GM12878 (cell line): ENCODE data around the gene CTNNBL1. TPM values are rescaled to one million over a fixed set of nuclear protein-coding genes. Genes with fewer than 3 reads are reported as not detected.

Experiments
- ATAC-seq: fragments of 200-7000 bp; cut with Tn5 transposase; 3 replicates; pipeline ENCODE4 v1.9.1; 2020; ENCODE audit warnings: mild to moderate bottlenecking, moderate library complexity
- BruUV-seq: library from RNA; stranded (reverse); fragments of 400-500 nt; replicated peaks from 2 replicates; lab custom pipeline; 2021; lab: Mats Ljungman, UMichigan
- CTCF ChIA-PET: fragments of 300-600 bp; sonication (Branson Sonifier 250); formaldehyde crosslinking; extraction: SDS; loops from one replicate; lab custom pipeline; 2021; ENCODE audit warnings: inconsistent platforms; lab: Yijun Ruan, JAX
- POLR2A ChIA-PET: fragments of 350-600 bp; formaldehyde crosslinking; extraction: SDS; loops from one replicate; lab custom pipeline; 2021; ENCODE audit warnings: inconsistent platforms; lab: Charles Lee
- RAD21 ChIA-PET: fragments of 300-600 bp; sonication (Branson Sonifier 250); formaldehyde crosslinking; loops from one replicate; lab custom pipeline; 2023; ENCODE audit warnings: antibody characterized with exemption; ENCODE audit not compliant: unreplicated experiment; lab: Charles Lee
- SMC1A ChIA-PET: fragments of 300-600 bp; sonication (Branson Sonifier 250); formaldehyde crosslinking; loops from one replicate; lab custom pipeline; 2023; ENCODE audit not compliant: unreplicated experiment, uncharacterized antibody; lab: Charles Lee
- DNase-seq: peaks from one replicate; pipeline ENCODE4 v3.0.0-alpha.2; 2011; ENCODE audit warnings: low read depth, low spot score
- FAIRE-seq: peaks from 3 replicates; lab custom pipeline; 2011; peaks lifted over from hg19 to GRCh38; lab: Jason Lieb, UNC
- H2AFZ ChIP-seq: 2 replicates; pipeline ENCODE4 v1.6.0; 2011; ENCODE audit warnings: low read depth, low read length, control low read depth; ENCODE audit not compliant: control insufficient read depth
- H3K27ac ChIP-seq: 2 replicates; pipeline ENCODE4 v1.5.1; 2011; ENCODE audit warnings: control low read depth; ENCODE audit not compliant: control insufficient read depth, insufficient read depth
- H3K27me3 ChIP-seq, 2 experiments: replicated peaks in 1 of 2; 2 replicates each; pipeline versions ENCODE4 v1.6.0 to v1.6.1; 2011; ENCODE audit warnings: low read length in 1 of 2; ENCODE audit not compliant: control insufficient read depth in 2 of 2, insufficient read depth in 2 of 2
- H3K36me3 ChIP-seq, 2 experiments: 2 replicates each; pipeline ENCODE4 v1.5.1; 2011; ENCODE audit warnings: low read length in 1 of 2; ENCODE audit not compliant: control insufficient read depth in 2 of 2, insufficient read depth in 2 of 2
- H3K4me1 ChIP-seq: 2 replicates; pipeline ENCODE4 v1.6.1; 2011; ENCODE audit warnings: mild to moderate bottlenecking, low read length, moderate library complexity, mixed read lengths; ENCODE audit not compliant: control insufficient read depth, insufficient read depth
- H3K4me2 ChIP-seq: 2 replicates; pipeline ENCODE4 v1.6.0; 2011; ENCODE audit warnings: control low read depth; ENCODE audit not compliant: control insufficient read depth, insufficient read depth
- H3K4me3 ChIP-seq: fragments of 200-600 bp; sonication (generic); 2 replicates; pipeline ENCODE4 v1.5.1; 2016
- H3K79me2 ChIP-seq: 2 replicates; pipeline ENCODE4 v1.6.0; 2011; ENCODE audit warnings: low read length; ENCODE audit not compliant: control insufficient read depth, insufficient read depth
- H3K9ac ChIP-seq: 2 replicates; pipeline ENCODE4 v1.8.0; 2011; ENCODE audit warnings: low read length, control low read depth, mixed read lengths; ENCODE audit not compliant: control insufficient read depth, insufficient read depth
- H3K9me3 ChIP-seq: replicated peaks from 3 replicates; pipeline ENCODE4 v1.5.1; 2011; ENCODE audit warnings: mild to moderate bottlenecking, low read length; ENCODE audit not compliant: control insufficient read depth, insufficient read depth
- H4K20me1 ChIP-seq: 2 replicates; pipeline ENCODE4 v1.6.0; 2011; ENCODE audit not compliant: control insufficient read depth, insufficient read depth
- ASH2L ChIP-seq: fragments of 300-600, 200-600 bp; sonication (generic); IDR thresholded peaks from 2 replicates; pipeline ENCODE4 v1.6.1; 2017; ENCODE audit warnings: low read depth, mild to moderate bottlenecking, borderline replicate concordance
- CBX5 ChIP-seq: sonication (generic); IDR thresholded peaks from 2 replicates; pipeline ENCODE4 v1.6.1; 2016; ENCODE audit warnings: low read depth, moderate library complexity, mild to moderate bottlenecking, inconsistent platforms
- EZH2 ChIP-seq: IDR thresholded peaks from 2 replicates; pipeline ENCODE4 v1.6.1; 2012; ENCODE audit warnings: low read depth, mild to moderate bottlenecking, control low read depth, inconsistent platforms, low read length, borderline replicate concordance; ENCODE audit not compliant: control insufficient read depth
- MEF2A ChIP-seq: IDR thresholded peaks from 2 replicates; pipeline ENCODE4 v1.6.1; 2011; ENCODE audit warnings: low read depth, mild to moderate bottlenecking, low read length, moderate library complexity; ENCODE audit not compliant: insufficient read depth
- PBX3 ChIP-seq: IDR thresholded peaks from 2 replicates; pipeline ENCODE4 v1.6.1; 2011; ENCODE audit warnings: mild to moderate bottlenecking, low read depth, low read length, moderate library complexity; ENCODE audit not compliant: insufficient replicate concordance
- POLR2AphosphoS5 ChIP-seq: IDR thresholded peaks from 2 replicates; pipeline ENCODE4 v1.6.1; 2011; ENCODE audit warnings: mild to moderate bottlenecking, low read length, inconsistent platforms
- RAD51 ChIP-seq: fragments of 450-650 bp; IDR thresholded peaks from 2 replicates; pipeline ENCODE4 v1.6.1; 2016; ENCODE audit warnings: moderate library complexity, mild to moderate bottlenecking, inconsistent platforms
- SIN3A ChIP-seq: IDR thresholded peaks from 2 replicates; pipeline ENCODE4 v1.6.1; 2012; ENCODE audit warnings: low read depth, low read length, improper control_type of control experiment
- SKIL ChIP-seq: fragments of 450-650 bp; IDR thresholded peaks from 2 replicates; pipeline ENCODE4 v1.6.1; 2017; ENCODE audit warnings: mild to moderate bottlenecking, low read depth, inconsistent platforms; ENCODE audit not compliant: poor library complexity, severe bottlenecking
- SMAD1 ChIP-seq: fragments of 450-650 bp; IDR thresholded peaks from 2 replicates; pipeline ENCODE4 v1.6.1; 2018; ENCODE audit warnings: mild to moderate bottlenecking, low read depth; ENCODE audit not compliant: partially characterized antibody
- ZNF24 ChIP-seq: fragments of 450-650 bp; IDR thresholded peaks from 2 replicates; pipeline ENCODE4 v1.6.1; 2017; ENCODE audit warnings: antibody characterized with exemption, mild to moderate bottlenecking
- WGBS: methylation state at CpG from one replicate; pipeline ENCODE4 v1.1.6; 2016; ENCODE audit warnings: low lambda C conversion rate; ENCODE audit not compliant: insufficient replicate concordance, insufficient coverage; ENCODE audit errors: missing lambda C conversion rate; 5-methylcytosine and 5-hydroxymethylcytosine counted together
- in situ Hi-C: fragments of 300-500 bp; cut with MboI; formaldehyde crosslinking; loops from 9 replicates; pipeline ENCODE4 v1.14.3; 2018; ENCODE audit warnings: mixed read lengths
- intact Hi-C: fragments of 100-400 bp; cut with micrococcal nuclease; formaldehyde crosslinking; loops from one replicate; pipeline ENCODE4 v1.14.2; 2022; ENCODE audit not compliant: unreplicated experiment
- polyA plus RNA-seq, 11 experiments: library from polyadenylated mRNA; depleted of rRNA in 4 of 11; unstranded in 6 of 11; stranded (reverse) in 5 of 11; fragments of >200 nt; fragmentation: Nextera tagmentation in 4 of 11; fragmentation: Illumina TruSeq in 1 of 11; extraction: Ambion mirVana in 4 of 11; extraction: Trizol in 1 of 11; gene quantifications; 1 replicate in 1 of 11; 2 replicates in 10 of 11; pipeline versions ENCODE4 v1.2.1 to v1.2.3, GENCODE V29; 2011 to 2016; ENCODE audit warnings: inconsistent platforms in 2 of 11, missing spikeins in 2 of 11, low read depth in 1 of 11
- total RNA-seq, 4 experiments: library from RNA; depleted of rRNA in 3 of 4; stranded (reverse); fragments of >200 nt in 3 of 4; fragmentation: Illumina TruSeq in 1 of 4; extraction: Trizol in 1 of 4; gene quantifications; 2 replicates each; pipeline versions ENCODE4 v1.2.1 to v1.2.3, GENCODE V29; 2013 to 2021

CTNNBL1 gene
- total and polyA plus RNA-seq, 10 of the 15 experiments (the other 5 are each of a cell fraction or from before 2014, with no cell fraction given): 43.1 to 102 (median 67.8) TPM

GRCh38 chr20:37703035-37703845, 9.4 kb downstream of the CTNNBL1 start:
- H3K9ac ChIP-seq: no peak overlapping the region
- 0 out of 4 replicates have a peak, but pooled peaks cover 0 to 3% of the 10 kb centered on the region in 2 experiments for H3K36me3 ChIP-seq
- TF ChIP-seq PBX3: no peak
- ChIA-PET CTCF (interaction anchor here (2.5 kb wide), 1 partner anchor 9 kb away, joined by 9 read pairs; the partner anchor contains the start of gene CTNNBL1), POLR2A (no interaction called here), RAD21 (no interaction called here), SMC1A (interaction anchor here (0.6 to 1.6 kb wide), 2 partner anchors 24 to 715 kb away, joined by 3 read pairs; no protein-coding TSS in a partner anchor)
- BruUV-seq: no TSS peak
- H3K4me3 ChIP-seq: no peak overlapping the region
- H3K4me2 ChIP-seq: no peak overlapping the region
- no peak overlapping the region for H2AFZ ChIP-seq
- DNase-seq (no peak), FAIRE-seq (no peak), ATAC-seq (no peak)
- in situ Hi-C loops (no loop called here), intact Hi-C loops (no loop called here)
- H3K9me3 ChIP-seq: no peaks in the 10 kb centered on the region; the same call in none of the 3 replicates
- H3K79me2 ChIP-seq: peaks cover 17% of the 10 kb centered on the region
- no peaks in the 10 kb centered on the region for H4K20me1 ChIP-seq
- H3K4me1 ChIP-seq: peaks cover 4% of the 10 kb centered on the region; the same call in 1 of the 2 replicates
- H3K27me3 ChIP-seq: no peaks in the 10 kb centered on the region
- no peak overlapping the region for H3K27ac ChIP-seq
- WGBS: 84% methylated on average over 6 of the region's 6 CpGs

DNA sequence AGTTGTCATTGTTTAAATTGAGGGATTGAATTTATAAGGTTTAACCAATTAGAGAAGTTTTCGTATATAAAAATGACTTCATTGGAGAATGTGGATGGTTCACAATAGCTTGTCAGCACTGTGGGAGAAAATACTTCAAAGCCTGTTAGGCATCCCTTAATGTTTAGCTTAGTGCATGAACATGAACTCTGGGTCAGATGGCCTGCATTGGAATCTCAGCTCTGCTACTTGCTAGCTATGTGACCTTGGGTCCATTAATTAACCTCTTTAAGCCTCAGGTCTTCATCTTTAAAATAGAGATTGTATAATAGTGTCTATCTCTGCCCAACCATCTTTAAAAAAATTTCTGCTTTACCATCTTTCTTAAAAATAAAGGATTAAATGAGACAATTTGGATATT, 11.1 kb downstream of the CTNNBL1 start:
- Histone ChIP-seq H3K4me2 (no peak overlapping the region), H3K27me3 (no peaks in the 10 kb centered on the region), H3K4me1 (no peaks in the 10 kb centered on the region), H2AFZ (no peak overlapping the region), H3K4me3 (no peak overlapping the region), H3K36me3 (0 out of 4 replicates have a peak, but pooled peaks cover 0 to 3% of the 10 kb centered on the region in 2 experiments), H3K9me3 (no peaks in the 10 kb centered on the region; the same call in 1 of the 3 replicates), H3K27ac (no peak overlapping the region), H4K20me1 (no peaks in the 10 kb centered on the region; the same call in 1 of the 2 replicates), H3K9ac (no peak overlapping the region), H3K79me2 (peaks cover 12% of the 10 kb centered on the region)
- ChIA-PET RAD21 (no interaction called here), SMC1A (no interaction called here), POLR2A (interaction anchor here (0.8 kb wide), 1 partner anchor 18 kb away, joined by 5 read pairs; no protein-coding TSS in a partner anchor), CTCF (interaction anchor here (0.9 to 2.5 kb wide), 2 partner anchors 8 to 10 kb away, joined by 4 to 9 read pairs; partner anchors contain the start of gene CTNNBL1)
- in situ Hi-C loops (no loop called here), intact Hi-C loops (no loop called here)
- TF ChIP-seq MEF2A (no peak), POLR2AphosphoS5 (no peak), CBX5 (no peak), SMAD1 (no peak), SKIL (no peak), ASH2L (no peak), RAD51 (no peak), EZH2 (no peak), ZNF24 (no peak), SIN3A (no peak)
- WGBS: 100% methylated on average over 1 of the region's 1 CpG
- FAIRE-seq (no peak), DNase-seq (no peak), ATAC-seq (no peak)
- BruUV-seq: no TSS peak
